Glomerular endothelial cell (primary cell): Measurements from ENCODE around the gene SEC24A. TPM values are rescaled to one million over a fixed set of nuclear protein-coding genes. Genes with fewer than 3 reads are reported as not detected.
"Not testable (repeated sequence)": the region's sequence is repeated elsewhere in the genome, so short reads cannot be mapped to it uniquely, and the experiment has no call there.

Experiments
- DNase-seq: peaks from one replicate; pipeline ENCODE4 v3.0.0-alpha.2; 2011; ENCODE audit warnings: low read depth, low spot score; ENCODE audit errors: extremely low read depth
- total RNA-seq: library from RNA; depleted of rRNA; stranded (reverse); fragments of >200 nt; gene quantifications from 2 replicates; pipeline ENCODE4 v1.2.3, GENCODE V29; 2015

SEC24A gene
- total RNA-seq, result 27.2 and 30.5 TPM in 2 replicates

GRCh38 chr5:134648425-134649162 is at the start of gene SEC24A:
Gene SEC24A (plus strand): TSS chr5:134648785. CDS start chr5:134649077, 292 bp downstream.
- no peak for DNase-seq

- not testable (repeated sequence) for DNase-seq
Observed at GRCh38 chr5:134599820-134600219, 48.8 kb upstream of the SEC24A start.

DNA sequence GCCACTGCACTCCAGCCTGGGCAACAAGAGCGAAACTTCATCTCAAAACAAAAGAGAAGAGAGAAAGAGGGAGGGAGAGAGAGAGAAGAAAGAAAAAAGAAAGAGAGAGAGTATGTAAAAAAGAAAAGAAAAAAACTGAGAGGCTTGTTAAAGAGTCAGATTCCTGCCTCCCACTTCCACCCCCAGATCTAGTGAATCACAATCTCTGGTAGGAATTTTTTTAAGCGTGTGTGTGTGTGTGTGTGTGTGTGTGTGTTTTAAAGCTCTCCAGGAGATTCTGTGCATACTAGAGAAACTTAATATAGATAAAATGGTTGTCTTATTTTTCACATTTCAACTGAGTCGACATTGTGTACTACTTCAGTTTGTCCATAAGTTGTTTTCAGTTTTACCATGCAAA is 48.0 kb upstream of the SEC24A start:
- DNase-seq, result no peak

DNA sequence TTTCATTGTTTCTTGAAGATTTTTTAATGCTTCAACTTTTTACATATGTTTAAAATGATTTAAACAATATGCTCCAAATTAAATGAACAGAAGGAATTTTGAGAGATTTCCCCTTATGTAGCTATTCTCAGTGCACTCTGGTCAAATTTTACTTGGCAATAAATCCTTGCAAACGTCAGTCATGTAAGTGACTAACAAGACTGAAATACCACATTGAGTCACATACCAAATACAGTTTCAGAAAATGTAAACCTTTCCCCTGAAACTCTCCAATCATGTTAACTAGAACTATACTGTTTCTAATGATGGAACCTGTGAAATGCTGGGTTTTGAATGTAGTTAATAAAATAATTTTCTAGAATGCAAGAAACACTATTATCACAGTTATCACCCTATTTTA is 45.5 kb upstream of the SEC24A start:
- DNase-seq, result no peak

- no peak for DNase-seq
Observed at GRCh38 chr5:134604908-134605307, 43.7 kb upstream of the SEC24A start.

DNA sequence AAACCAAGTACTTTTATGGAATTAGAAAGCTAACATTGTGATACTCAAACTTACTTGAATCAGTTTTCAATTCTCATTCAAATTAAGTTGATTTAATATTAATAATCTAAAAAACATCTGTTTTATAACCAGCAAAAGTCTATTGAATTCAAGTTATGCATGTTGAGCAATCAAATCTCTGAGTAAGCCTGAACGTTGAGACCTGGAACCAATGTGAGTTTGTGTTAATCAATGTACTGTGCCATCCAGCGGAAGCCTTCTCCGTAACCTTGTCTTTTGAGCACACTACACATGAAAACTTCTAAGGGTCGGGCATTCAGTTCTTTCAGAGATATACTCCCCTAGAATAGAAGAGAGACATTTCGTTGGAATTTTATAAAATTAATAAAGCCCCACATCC is 41.9 kb upstream of the SEC24A start:
- no peak for DNase-seq

- DNase-seq, result no peak
Observed at GRCh38 chr5:134608555-134608954, 40.0 kb upstream of the SEC24A start.

GRCh38 chr5:134609232-134609851 is 39.2 kb upstream of the SEC24A start:
- DNase-seq, result no peak

GRCh38 chr5:134610725-134611124 is 37.9 kb upstream of the SEC24A start:
- DNase-seq, result no peak

DNA sequence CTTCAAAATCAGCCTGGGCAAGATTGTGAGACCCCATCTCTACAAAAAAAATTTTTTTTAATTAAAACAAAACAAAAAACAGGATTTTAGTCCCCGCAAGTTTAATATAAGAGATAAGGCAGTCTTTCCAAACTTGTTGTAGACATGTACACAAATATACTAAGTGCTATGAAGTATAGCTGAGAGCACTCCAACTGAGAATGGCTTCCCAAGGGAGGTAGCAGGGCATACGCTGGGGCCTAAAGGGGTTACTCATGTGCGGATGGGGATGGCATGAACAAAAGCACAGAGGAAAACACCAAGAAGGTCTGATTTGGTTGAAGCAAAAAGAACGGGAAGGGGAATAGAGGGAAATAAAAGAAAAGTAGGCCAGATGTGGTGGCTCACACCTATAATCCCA is 37.1 kb upstream of the SEC24A start:
- DNase-seq, result no peak

DNA sequence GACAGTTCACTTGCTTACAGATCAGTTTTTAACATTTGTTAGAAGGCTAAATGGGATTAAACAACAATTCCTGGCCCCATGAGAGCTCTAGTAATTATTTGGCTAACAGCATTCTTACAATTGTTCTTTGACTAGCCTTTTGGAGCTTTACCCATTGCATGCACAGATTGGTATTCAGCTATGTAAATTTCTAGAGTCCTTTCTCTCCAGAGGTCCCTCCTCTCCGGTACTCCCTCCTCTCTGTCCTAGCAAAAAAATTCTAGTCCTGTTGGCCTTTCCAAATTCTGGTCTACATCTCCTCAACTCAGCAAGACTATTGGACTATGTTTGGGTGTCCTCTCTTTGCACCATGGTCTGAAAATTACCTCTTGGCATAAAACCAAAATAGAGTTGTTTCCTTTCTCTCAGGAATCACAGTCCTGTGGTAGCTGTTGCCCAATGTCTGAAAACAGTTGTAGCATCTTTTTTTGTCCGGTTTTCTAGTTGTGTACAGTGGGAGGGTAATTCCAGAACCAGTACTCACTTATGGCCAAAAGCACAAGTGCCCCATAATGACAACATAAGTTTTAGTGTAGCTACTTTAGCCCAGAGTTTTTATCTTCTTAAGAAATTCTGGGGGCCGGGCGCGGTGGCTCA is 34.0 kb upstream of the SEC24A start:
- no peak for DNase-seq

DNA sequence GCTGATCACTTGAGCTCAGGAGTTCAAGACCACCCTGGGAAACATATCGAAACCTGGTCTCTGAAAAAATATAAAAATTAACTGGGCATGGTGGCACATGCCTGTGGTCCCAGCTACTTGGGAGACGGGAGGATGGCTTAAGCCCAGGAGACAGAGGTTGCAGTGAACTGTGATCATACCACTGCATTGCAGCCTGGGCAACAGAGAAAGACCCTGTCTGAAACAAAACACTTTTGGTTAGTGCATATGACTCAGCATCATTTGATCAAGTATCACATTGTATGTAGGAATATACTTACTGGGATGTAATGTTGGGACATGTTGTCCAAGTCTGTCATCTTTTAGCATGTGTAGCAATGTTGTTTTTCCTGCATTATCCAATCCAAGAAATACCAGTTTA is 28.0 kb upstream of the SEC24A start:
- DNase-seq, result no peak

GRCh38 chr5:134625559-134625958 is 23.0 kb upstream of the SEC24A start:
- no peak for DNase-seq

GRCh38 chr5:134626369-134627014 is 22.1 kb upstream of the SEC24A start:
- DNase-seq, result no peak

- DNase-seq, result no peak
Observed at GRCh38 chr5:134634227-134634626, 14.4 kb upstream of the SEC24A start.

GRCh38 chr5:134635366-134635765 is 13.2 kb upstream of the SEC24A start:
- not testable (repeated sequence) for DNase-seq

DNA sequence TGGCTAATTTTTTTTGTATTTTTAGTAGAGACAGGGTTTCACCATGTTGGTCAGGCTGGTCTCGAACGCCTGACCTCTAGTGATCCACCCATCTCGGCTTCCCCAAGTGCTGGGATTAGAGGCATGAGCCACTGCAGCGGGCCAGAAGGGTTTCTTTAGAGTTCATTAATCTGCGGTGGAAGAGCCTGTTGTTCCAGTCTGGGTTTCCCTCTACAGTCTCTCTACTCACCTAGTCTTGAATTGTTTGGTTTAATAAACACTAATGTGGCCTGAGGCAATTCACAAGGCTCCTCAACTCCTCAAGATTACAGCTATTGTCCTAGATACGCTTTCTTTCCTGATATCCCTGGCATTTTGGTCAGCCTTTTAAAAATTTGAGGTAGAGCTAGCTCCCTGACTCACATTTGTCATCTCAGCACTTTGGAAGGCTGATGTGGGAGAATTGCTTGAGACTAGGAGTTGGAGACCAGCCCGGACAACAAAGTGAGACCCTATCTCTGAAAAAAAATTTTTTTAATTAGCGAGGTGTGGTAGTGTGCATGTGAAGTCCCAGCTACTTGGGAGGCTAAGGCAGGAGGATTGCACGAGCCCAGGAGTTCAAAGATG is 11.4 kb upstream of the SEC24A start:
- no peak for DNase-seq

DNA sequence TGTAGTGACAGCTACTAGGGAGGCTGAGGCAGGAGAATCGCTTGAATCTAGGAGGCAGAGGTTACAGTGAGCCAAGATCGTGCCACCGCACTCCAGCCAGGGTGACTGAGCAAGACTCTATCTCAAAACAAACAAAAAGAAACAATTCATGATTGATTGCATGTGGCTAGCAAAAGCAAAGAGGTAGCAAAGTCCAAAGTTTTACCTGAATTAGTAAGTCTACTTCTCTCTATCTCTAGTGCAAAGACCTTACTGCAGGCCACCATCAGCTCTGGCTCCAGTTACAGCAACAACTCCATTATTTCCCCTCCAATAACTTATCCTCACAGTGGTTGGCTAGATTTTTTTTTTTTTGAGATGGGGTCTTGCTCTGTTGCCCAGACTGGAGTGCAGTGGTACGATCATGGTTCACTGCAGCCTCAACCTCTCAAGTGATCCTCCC is 9.8 kb upstream of the SEC24A start:
- DNase-seq, result no peak

- DNase-seq, result no peak
Observed at GRCh38 chr5:134642931-134643530, 5.6 kb upstream of the SEC24A start.

GRCh38 chr5:134647750-134648424 is 698 bp upstream of the SEC24A start:
- no peak for DNase-seq
